KBM-7 (cell line): ENCODE data around the gene NXNL1.
"Not testable (repeated sequence)": the region's sequence is repeated elsewhere in the genome, so short reads cannot be mapped to it uniquely, and the experiment has no call there.

Experiments
- DNase-seq: peaks from one replicate; pipeline ENCODE4 v3.0.0-alpha.2; 2015
- in situ Hi-C: fragments of 300-500 bp; cut with MboI; formaldehyde crosslinking; loops from 2 replicates; pipeline ENCODE4 v1.14.3; 2020; ENCODE audit warnings: low sequenced_read_pairs, low pct_unique_long_range_greater_than_20kb, mixed read lengths

NXNL1 gene

DNA sequence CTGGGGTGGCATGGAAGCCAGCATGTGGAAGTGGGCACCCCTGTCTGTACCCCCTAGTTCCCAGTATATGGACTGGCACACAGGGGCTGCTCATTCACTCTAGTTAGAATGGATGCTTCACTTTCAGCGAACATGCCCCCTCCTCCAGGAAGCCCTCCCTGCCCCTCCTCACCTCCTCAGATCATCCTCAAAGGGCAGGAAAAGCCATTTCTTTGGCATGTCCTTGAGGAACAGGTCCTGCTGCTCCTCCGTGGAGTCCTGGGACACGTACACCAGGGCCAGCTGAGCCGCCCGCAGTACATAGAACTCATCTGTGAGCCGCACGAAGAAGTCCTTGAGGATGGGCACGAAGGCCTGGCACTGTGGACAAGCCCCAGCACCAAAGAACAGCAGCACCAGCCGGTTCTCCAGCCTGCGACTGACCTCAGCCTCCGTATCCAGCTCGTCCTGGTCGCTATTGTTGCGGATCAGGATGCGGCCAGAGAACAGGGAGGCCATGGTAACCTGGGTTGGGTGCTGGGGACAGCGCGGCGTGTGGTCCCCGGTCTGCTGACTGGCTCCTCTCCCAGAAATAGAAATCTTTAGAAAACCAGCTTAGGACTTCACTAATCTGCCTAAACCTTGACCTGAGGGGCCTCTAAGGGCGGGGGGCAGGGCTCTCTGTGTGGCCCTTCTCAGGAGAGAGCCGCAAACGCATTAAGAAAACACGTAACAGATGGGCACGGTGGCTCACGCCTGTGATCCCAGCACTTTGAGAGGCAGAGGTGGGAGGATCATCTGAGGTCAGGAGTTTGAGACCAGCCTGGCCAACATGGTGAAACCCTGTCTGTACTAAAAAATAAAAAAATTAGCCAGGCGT is at the start of gene NXNL1:
Gene NXNL1, minus strand, starts transcription at position 555 of the 859 bp plus-strand sequence. Its CDS starts 57 bp downstream, at position 498.
- no peak for DNase-seq
- in situ Hi-C loops: no loop called here

DNA sequence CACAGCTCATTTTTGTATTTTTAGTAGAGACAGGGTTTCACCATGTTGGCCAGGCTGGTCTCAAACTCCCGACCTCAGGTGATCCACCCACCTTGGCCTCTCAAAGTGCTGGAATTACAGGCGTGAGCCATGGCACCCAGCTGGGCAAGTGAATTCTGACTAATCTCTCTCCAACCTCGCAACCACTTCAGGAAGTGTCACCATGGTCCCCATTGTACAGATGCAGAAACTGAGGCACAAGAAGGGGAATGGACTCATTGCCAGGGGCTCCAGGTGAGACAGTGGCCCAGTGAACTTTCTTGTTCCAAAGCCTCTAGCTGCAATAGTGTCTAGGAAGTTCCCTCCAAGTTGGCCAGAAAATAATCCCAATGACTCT is 47.8 kb upstream of the NXNL1 start:
- in situ Hi-C loops, DNase-seq: not testable (repeated sequence)

DNA sequence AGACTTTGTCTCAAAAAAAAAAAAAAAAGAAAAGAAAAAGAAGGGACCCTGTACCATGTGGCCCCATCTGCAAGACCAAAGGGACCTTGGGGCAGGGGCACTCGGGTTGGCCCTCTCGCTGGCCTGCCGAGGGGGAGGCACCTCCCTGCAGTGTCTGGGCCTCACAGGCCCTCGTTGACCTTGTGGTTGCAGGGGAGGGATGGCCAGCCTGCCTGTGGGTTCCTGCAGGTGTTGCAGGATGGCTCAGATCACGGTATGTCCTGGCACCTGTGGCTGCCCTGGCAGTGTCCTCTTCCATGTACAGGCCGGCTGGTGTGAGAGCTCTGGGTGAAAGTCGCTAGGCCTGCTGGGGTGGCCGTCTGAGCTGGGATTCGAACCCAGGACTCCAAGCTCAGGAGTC is 46.0 kb upstream of the NXNL1 start:
- in situ Hi-C loops: no loop called here
- no peak for DNase-seq

DNA sequence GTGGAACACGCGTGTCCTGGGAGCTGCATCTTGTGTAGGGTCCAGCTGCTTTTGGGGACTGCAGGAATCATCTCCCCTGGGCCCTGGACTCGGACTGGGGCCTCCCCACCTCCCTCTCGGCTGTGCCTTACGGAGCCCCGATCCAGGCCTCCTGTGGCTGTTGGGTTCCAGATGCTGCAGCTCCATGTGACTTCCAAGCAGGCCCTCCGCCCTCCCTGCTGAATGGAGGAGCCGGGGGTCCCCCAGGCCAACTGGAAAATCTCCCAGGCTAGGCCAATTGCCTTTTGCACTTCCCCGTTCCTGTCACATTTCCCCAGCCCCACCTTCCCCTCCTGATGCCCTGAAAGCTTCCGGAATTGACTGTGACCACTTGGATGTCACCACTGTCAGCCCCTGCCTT is 44.5 kb upstream of the NXNL1 start:
- no peak for DNase-seq
- in situ Hi-C loops: no loop called here

DNA sequence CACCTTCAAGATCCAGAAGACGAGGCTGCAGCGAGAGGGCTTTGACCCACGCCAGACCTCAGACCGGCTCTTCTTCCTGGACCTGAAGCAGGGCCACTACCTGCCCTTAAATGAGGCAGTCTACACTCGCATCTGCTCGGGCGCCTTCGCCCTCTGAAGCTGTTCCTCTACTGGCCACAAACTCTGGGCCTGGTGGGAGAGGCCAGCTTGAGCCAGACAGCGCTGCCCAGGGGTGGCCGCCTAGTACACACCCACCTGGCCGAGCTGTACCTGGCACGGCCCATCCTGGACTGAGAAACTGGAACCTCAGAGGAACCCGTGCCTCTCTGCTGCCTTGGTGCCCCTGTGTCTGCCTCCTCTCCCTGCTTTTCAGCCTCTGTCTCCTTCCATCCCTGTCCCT is 43.7 kb upstream of the NXNL1 start:
- no peak for DNase-seq
- in situ Hi-C loops: no loop called here

GRCh38 chr19:17504030-17504429 is 43.3 kb upstream of the NXNL1 start:
- no peak for DNase-seq
- in situ Hi-C loops: no loop called here

DNA sequence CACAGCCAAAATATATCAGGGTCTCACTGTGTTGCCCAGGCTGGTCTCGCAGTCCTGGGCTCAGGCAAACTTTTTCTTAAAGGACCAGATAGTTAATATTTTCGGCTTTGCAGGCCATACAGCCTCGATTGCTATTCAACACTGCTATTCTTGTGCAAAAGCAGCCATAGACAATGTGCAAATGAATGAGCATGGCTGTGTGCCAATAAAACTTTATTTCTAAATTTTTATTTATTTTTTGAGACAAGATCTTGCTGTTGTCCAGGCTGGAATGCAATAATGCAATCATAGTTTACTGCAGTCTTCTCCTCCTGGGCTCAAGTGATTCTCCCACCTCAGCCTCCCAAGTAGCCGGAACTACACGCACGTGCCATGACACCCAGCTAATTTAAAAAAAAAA is 42.5 kb upstream of the NXNL1 start:
- no peak for DNase-seq
- in situ Hi-C loops: no loop called here

DNA sequence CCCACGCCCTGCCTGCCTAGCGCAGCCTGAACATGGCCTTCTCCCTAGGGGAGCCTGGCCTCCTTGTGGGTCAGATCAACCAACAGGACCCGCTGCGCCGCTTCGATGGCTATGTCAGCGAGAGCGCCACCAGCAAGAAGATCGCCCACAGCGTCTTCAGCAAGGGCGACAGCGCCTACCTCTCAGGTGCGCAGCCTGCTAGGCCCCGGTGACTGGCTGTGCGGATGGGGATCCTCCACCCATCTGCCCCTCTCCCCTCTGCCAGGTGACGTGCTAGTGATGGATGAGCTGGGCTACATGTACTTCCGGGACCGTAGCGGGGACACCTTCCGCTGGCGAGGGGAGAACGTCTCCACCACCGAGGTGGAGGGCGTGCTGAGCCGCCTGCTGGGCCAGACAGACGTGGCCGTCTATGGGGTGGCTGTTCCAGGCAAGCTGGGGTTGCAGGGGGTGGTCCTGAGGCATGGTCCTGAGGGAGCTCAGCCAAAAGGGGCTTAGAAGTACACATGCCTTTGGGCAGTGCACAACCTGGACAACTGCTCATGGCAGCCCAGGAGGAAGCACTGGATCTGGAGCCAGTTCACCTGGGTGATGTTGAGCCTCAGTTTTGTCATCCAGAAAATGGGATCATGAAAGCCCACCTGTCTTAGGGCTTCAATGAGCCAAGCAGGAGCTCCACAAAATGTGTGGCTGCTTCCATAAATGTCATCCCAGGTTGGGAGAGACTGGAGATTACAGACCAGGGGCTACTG is 39.9 kb upstream of the NXNL1 start:
- in situ Hi-C loops: no loop called here
- DNase-seq: no peak

DNA sequence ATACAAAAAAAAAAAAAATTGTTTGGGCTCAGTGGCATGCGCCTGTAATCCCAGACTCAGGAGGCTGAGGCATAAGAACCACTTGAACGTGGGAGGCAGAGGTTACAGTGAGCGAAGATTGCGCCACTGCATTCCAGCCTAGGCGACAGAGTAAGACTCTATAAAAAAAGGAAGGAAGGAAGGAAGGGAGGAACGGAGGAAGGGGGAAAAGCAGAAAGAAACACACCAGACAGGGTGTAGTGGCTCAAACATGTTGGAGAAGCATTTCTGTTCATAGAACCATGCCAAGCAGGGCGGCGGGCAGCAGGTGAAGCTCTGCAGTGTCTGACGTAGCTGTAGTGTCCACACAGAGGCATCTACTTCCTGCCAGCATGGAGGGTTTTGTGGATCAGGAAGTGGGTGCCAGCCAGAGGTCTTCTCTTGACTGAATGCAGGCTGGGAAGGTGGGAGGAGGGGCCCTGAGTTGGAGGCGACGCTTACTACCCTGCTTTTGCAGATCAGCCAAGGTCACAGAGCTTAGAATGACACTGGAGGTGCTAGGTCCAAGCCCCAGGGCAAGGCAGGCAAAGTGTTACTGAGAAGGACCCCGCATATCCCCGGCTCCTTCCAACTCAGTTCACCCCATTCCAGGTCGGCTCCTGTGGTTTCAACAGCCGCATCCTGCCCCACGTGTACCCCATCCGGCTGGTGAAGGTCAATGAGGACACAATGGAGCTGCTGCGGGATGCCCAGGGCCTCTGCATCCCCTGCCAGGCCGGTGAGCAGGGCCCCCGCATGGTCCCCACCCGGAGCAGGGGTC is 39.1 kb upstream of the NXNL1 start:
- DNase-seq: peak; percentile 88
- in situ Hi-C loops: no loop called here

DNA sequence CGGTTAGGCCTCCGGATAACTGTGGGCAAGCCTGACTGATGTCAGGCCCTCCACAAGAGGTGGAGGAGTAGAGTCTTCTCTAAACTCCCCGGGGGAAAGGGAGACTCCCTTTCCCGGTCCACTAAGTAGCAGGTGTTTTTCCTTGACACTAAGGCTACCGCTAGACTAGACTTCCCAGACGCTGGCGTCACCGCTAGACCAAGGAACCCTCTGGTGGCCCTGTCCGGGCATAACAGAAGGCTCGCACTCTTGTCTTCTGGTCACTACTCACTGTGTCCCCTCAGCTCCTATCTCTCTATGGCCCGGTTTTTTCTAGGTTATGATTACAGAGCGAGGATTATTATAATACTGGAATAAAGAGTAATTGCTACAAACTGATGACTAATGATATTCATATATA is 38.3 kb upstream of the NXNL1 start:
- peak; percentile 43 for DNase-seq
- in situ Hi-C loops: not testable (repeated sequence)

DNA sequence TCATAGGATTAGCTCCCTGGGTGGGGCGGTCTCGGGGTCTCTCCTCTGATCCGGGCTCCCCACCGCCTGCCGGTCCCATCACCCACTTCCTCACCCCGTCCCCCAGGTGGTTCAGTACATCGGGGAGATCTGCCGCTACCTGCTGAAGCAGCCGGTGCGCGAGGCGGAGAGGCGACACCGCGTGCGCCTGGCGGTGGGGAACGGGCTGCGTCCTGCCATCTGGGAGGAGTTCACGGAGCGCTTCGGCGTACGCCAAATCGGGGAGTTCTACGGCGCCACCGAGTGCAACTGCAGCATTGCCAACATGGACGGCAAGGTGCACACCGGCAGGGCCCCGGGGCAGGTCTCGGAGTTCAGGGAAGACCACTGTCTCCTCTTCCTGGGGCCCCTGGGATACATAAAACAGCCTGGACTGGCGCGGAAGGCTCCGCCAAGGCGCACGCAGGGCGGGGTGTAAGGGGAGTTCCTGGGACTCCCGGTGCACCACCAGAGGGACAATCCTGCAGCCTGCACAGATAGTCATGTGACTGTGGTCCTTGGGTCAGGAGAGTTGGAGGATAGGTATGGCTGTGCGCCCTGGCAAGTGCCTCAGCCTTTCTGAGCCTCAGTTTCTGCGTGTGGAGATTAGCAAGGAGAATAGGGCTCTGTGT is 36.5 kb upstream of the NXNL1 start:
- DNase-seq: no peak

GRCh38 chr19:17496337-17496997 is 35.7 kb upstream of the NXNL1 start:
- peak; percentile 93 for DNase-seq
- in situ Hi-C loops: no loop called here

More for the DNA sequence above, 36.5 kb upstream of the NXNL1 start:
- in situ Hi-C loops: no loop called here

- DNase-seq: no peak
- in situ Hi-C loops: no loop called here
Observed at GRCh38 chr19:17495639-17496296, 35.0 kb upstream of the NXNL1 start.

DNA sequence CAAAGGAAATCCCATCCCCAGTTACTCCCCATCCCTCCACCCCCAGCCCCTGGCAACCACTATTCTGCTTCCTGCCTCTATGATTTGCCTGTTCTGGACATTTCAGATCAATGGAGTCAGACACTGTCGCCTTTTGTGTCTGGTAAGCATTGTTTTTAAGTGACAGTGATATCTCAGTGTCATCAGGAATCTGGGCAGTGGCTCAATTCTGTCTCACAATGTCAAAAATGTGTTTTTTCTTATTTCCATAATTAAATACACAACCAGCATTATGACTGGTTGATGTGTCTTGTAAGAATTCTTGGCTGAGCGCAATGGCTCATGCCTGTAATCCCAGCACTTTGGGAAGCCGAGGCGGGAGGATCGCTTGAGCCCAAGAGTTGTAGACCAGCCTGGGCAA is 30.6 kb upstream of the NXNL1 start:
- no peak for DNase-seq
- in situ Hi-C loops: no loop called here

GRCh38 chr19:17490411-17490810 is 29.7 kb upstream of the NXNL1 start:
- DNase-seq: no peak
- in situ Hi-C loops: no loop called here

GRCh38 chr19:17489392-17490030 is 28.8 kb upstream of the NXNL1 start:
- no peak for DNase-seq
- in situ Hi-C loops: no loop called here

DNA sequence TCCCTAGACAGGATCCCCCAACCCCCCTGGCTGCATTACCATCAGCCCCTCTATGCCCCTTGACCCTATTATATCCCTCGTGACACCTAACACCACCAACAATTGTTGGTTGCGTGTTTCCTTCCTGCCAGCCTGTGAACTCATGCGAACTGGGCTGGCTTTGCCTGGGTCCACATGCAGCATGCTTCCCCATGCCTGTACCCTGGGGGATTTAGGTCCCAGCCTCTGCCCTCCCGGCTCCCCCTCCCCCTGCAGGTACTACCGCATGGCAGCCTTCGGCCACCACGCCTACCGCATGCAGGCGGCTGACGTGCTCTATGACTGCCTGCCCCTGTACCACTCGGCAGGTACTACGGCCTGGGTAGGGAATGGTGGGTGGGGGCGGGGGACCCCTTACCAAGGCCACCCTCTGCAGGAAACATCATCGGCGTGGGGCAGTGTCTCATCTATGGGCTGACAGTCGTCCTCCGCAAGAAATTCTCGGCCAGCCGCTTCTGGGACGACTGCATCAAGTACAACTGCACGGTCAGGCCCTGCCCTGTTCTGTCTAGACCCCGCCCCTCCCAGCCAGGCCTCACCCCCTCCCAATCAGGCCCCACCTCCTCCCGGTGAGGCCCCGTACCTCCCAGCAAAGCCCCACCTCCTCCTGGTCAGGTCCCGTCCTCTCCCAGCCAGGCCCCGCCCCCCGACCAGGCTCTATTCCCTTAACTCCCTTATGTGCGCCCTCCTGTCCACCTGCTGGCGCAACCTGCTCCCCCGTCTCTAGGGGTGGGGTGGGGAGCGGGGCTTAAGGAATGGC is 28.1 kb upstream of the NXNL1 start:
- peak; percentile 87 for DNase-seq
- in situ Hi-C loops: no loop called here
